Panc1 (cell line): ENCODE results near the gene YIF1A. TPM values are rescaled to one million over a fixed set of nuclear protein-coding genes. Genes with fewer than 3 reads are reported as not detected.

Source experiments
- ATAC-seq: fragments of 200-7000 bp; cut with Tn5 transposase; 2 replicates; pipeline ENCODE4 v1.9.1; 2020; ENCODE audit warnings: mild to moderate bottlenecking, moderate library complexity
- BruUV-seq: library from RNA; stranded (reverse); fragments of 400-500 nt; replicated peaks from 2 replicates; lab custom pipeline; 2021; lab: Mats Ljungman, UMichigan
- CTCF ChIA-PET: fragments of 300-600 bp; sonication (Branson Sonifier 250); formaldehyde crosslinking; loops from one replicate; lab custom pipeline; 2022; ENCODE audit warnings: antibody characterized with exemption; lab: Charles Lee
- POLR2A ChIA-PET: fragments of 300-600 bp; sonication (Branson Sonifier 250); formaldehyde crosslinking; loops from one replicate; lab custom pipeline; 2022; ENCODE audit warnings: antibody characterized with exemption; lab: Charles Lee
- DNase-seq: peaks from one replicate; pipeline ENCODE4 v3.0.0-alpha.2; 2010; ENCODE audit warnings: low read depth, low spot score
- H3K27ac ChIP-seq: 2 replicates; pipeline ENCODE4 v1.5.1; 2011; ENCODE audit warnings: mild to moderate bottlenecking, low read length, inconsistent platforms
- H3K27me3 ChIP-seq: fragments of 200-500 bp; sonication (Bioruptor generic); 2 replicates; pipeline ENCODE4 v1.6.0; 2014; ENCODE audit warnings: low read length, inconsistent platforms; ENCODE audit not compliant: control insufficient read depth, insufficient read depth
- H3K36me3 ChIP-seq: fragments of 200-500 bp; sonication (Bioruptor generic); 2 replicates; pipeline ENCODE4 v1.5.1; 2014; ENCODE audit warnings: inconsistent platforms, mild to moderate bottlenecking, low read length, moderate library complexity; ENCODE audit not compliant: control insufficient read depth, insufficient read depth
- H3K4me1 ChIP-seq: 2 replicates; pipeline ENCODE4 v1.5.1; 2011; ENCODE audit warnings: inconsistent platforms, mild to moderate bottlenecking, low read length, moderate library complexity; ENCODE audit not compliant: control insufficient read depth, insufficient read depth
- H3K4me3 ChIP-seq, 2 experiments: 2 replicates each; pipeline ENCODE4 v1.5.1; 2011 to 2012; ENCODE audit warnings: low read depth in 2 of 2, low read length in 2 of 2, mild to moderate bottlenecking in 2 of 2, inconsistent platforms in 1 of 2, moderate library complexity in 1 of 2
- H3K9me3 ChIP-seq: fragments of 200-500 bp; sonication (Bioruptor generic); 2 replicates; pipeline ENCODE4 v1.5.1; 2014; ENCODE audit warnings: low read depth, mild to moderate bottlenecking, inconsistent platforms, low read length, moderate library complexity; ENCODE audit not compliant: control insufficient read depth, insufficient read depth
- CTCF ChIP-seq: fragments of 450-650 bp; IDR thresholded peaks from 2 replicates; pipeline ENCODE4 v1.5.1; 2017; ENCODE audit warnings: mild to moderate bottlenecking
- POLR2AphosphoS5 ChIP-seq: IDR thresholded peaks from 2 replicates; pipeline ENCODE4 v1.6.1; 2012; ENCODE audit warnings: mild to moderate bottlenecking, low read depth, low read length, moderate library complexity
- REST ChIP-seq, 2 experiments: IDR thresholded peaks; 2 replicates each; pipeline ENCODE4 v1.6.1; 2011 to 2012; ENCODE audit warnings: low read depth in 2 of 2, control low read depth in 1 of 2, low read length in 1 of 2, mild to moderate bottlenecking in 1 of 2, moderate library complexity in 1 of 2; ENCODE audit not compliant: insufficient read depth in 1 of 2
- SIN3A ChIP-seq: IDR thresholded peaks from 2 replicates; pipeline ENCODE4 v1.6.1; 2012; ENCODE audit warnings: low read depth, mild to moderate bottlenecking, low read length, moderate library complexity, borderline replicate concordance; ENCODE audit not compliant: insufficient read depth
- TCF7L2 ChIP-seq: IDR thresholded peaks from 2 replicates; pipeline ENCODE4 v1.6.1; 2011; ENCODE audit warnings: mild to moderate bottlenecking, low read depth, low read length, inconsistent platforms
- in situ Hi-C: cut with HindIII; loops from 2 replicates; pipeline ENCODE4 v1.10.0; 2016; ENCODE audit warnings: low sequenced_read_pairs, low pct_unique_long_range_greater_than_20kb
- intact Hi-C: fragments of 100-400 bp; cut with micrococcal nuclease; formaldehyde crosslinking; loops from one replicate; pipeline ENCODE4 v1.10.0; 2022; ENCODE audit not compliant: unreplicated experiment
- total RNA-seq: library from RNA; stranded (reverse); gene quantifications from one replicate; pipeline ENCODE4 v1.2.1, GENCODE V29; 2021; ENCODE audit not compliant: unreplicated experiment

YIF1A gene
- total RNA-seq, 1 experiment from 2014 or later = 196 TPM

GRCh38 chr11:66297610-66298009 is 8.7 kb upstream of the YIF1A start:
- ATAC-seq (no peak), DNase-seq (no peak)
- BruUV-seq = no TSS peak
- ChIA-PET POLR2A (interaction anchor here (1.2 kb wide), 1 partner anchor 9 kb away, joined by 9 read pairs; the partner anchor contains the start of gene YIF1A), CTCF (no interaction called here)
- H3K27ac ChIP-seq = no peak overlapping the region
- intact Hi-C loops (no loop called here), in situ Hi-C loops (no loop called here)
- no peaks in the 10 kb centered on the region for H3K36me3 ChIP-seq
- H3K9me3 ChIP-seq = no peaks in the 10 kb centered on the region
- H3K27me3 ChIP-seq = no peaks in the 10 kb centered on the region
- TF ChIP-seq SIN3A (no peak), CTCF (no peak)
- no peak overlapping the region for H3K4me3 ChIP-seq
- no peaks in the 10 kb centered on the region for H3K4me1 ChIP-seq

- ChIA-PET CTCF (no interaction called here), POLR2A (no interaction called here)
- TF ChIP-seq CTCF = no peak
- TF ChIP-seq SIN3A = no peak
- no peak for TF ChIP-seq REST (IDR thresholded peaks at IDR 0.05; ENCODE audit: insufficient read depth in 1 of 2, low read depth in 2 of 2, low read length in 1 of 2)
- TF ChIP-seq TCF7L2 = no peak
- no peak for TF ChIP-seq POLR2AphosphoS5
- H3K4me3 ChIP-seq = no peak overlapping the region
- intact Hi-C loops (no loop called here), in situ Hi-C loops (no loop called here)
- no peak overlapping the region for H3K27ac ChIP-seq
- no peaks in the 10 kb centered on the region for H3K9me3 ChIP-seq
- no TSS peak for BruUV-seq
- ATAC-seq (no peak), DNase-seq (no peak)
- peaks cover 3% of the 10 kb centered on the region; the same call in 1 of the 2 replicates for H3K4me1 ChIP-seq
- H3K36me3 ChIP-seq = no peaks in the 10 kb centered on the region
- H3K27me3 ChIP-seq = no peaks in the 10 kb centered on the region
Measured at GRCh38 chr11:66294626-66295620, 6.0 kb upstream of the YIF1A start.
